Transverse colon (tissue), 4 donors: ENCODE data around the gene HBS1L. TPM values are rescaled to one million over a fixed set of nuclear protein-coding genes. Genes with fewer than 3 reads are reported as not detected.

Experiments used
- DNase-seq: peaks from one replicate; pipeline ENCODE4 v3.0.0-alpha.2; 2019
- H3K27ac ChIP-seq, 4 donors: fragments of 200-600 bp; sonication (generic); 2 replicates each; pipeline ENCODE4 v1.5.1; 2016 to 2018; ENCODE audit warnings: inconsistent platforms in 4 of 4
- H3K27me3 ChIP-seq: fragments of 200-600 bp; sonication (generic); 2 replicates; pipeline ENCODE4 v1.5.1; 2017; ENCODE audit warnings: inconsistent platforms
- H3K36me3 ChIP-seq, 4 donors: fragments of 200-600 bp; sonication (generic); 2 replicates each; pipeline ENCODE4 v1.5.1; 2017 to 2019; ENCODE audit warnings: inconsistent platforms in 4 of 4
- H3K4me1 ChIP-seq, 4 donors: fragments of 200-600 bp; sonication (generic); 2 replicates each; pipeline ENCODE4 v1.5.1; 2017 to 2020; ENCODE audit warnings: inconsistent platforms in 4 of 4
- H3K4me3 ChIP-seq, 4 donors: fragments of 200-600 bp; sonication (generic); 1 replicate in 1 of 4; 2 replicates in 3 of 4; pipeline versions ENCODE4 v1.5.1 to v1.6.1; 2017 to 2019; ENCODE audit warnings: inconsistent platforms in 4 of 4
- H3K9me3 ChIP-seq, 2 donors: fragments of 200-600 bp; sonication (generic); 2 replicates each; pipeline ENCODE4 v1.5.1; 2017 to 2019; ENCODE audit warnings: inconsistent platforms in 2 of 2
- CTCF ChIP-seq, 5 experiments: fragments of 200-600 bp in 3 of 5; fragments of 450-650 bp in 2 of 5; sonication (generic) in 3 of 5; IDR thresholded peaks; 1 replicate in 2 of 5; 2 replicates in 3 of 5; pipeline ENCODE4 v1.5.1; 2016 to 2017; ENCODE audit warnings: antibody characterized with exemption in 5 of 5, inconsistent platforms in 3 of 5, mild to moderate bottlenecking in 2 of 5, moderate library complexity in 1 of 5
- EP300 ChIP-seq: sonication (generic); formaldehyde crosslinking; IDR thresholded peaks from one replicate; pipeline ENCODE4 v1.6.1; 2017; ENCODE audit warnings: antibody characterized with exemption, low read depth
- POLR2A ChIP-seq: fragments of 450-650 bp; IDR thresholded peaks from one replicate; pipeline ENCODE4 v1.6.1; 2016; ENCODE audit warnings: antibody characterized with exemption, mild to moderate bottlenecking, moderate library complexity
- POLR2AphosphoS5 ChIP-seq, 3 donors: sonication (generic); formaldehyde crosslinking; IDR thresholded peaks; one replicate each; pipeline ENCODE4 v1.6.1; 2016; ENCODE audit warnings: antibody characterized with exemption in 3 of 3
- WGBS, 2 donors: methylation state at CpG; one replicate each; pipeline ENCODE4 v1.1.5; 2018; ENCODE audit warnings: low coverage in 1 of 2; 5-methylcytosine and 5-hydroxymethylcytosine counted together
- in situ Hi-C, 4 donors: fragments of 200-750 bp; cut with MboI; loops; one replicate each; pipeline versions ENCODE4 v1.15.0 to v1.15.1; 2017; ENCODE audit warnings: low sequenced_read_pairs in 3 of 4, low pct_ligation_motif_present in 1 of 4, low pct_unique_long_range_greater_than_20kb in 1 of 4
- intact Hi-C: fragments of 100-400 bp; cut with DNase I; formaldehyde crosslinking; loops from one replicate; pipeline ENCODE4 v1.15.1; 2023; ENCODE audit warnings: low total_unique reads
- total RNA-seq, 4 donors: library from RNA; depleted of rRNA; stranded (reverse); fragments of >200 nt; gene quantifications; one replicate each; pipeline ENCODE4 v1.1.0, GENCODE V29; 2016

HBS1L gene
- total RNA-seq, 4 donors from 2014 or later: 18.9 to 33.2 (median 27.1) TPM

GRCh38 chr6:134932098-134932497 lies 122.5 kb downstream of the HBS1L start:
- TF ChIP-seq POLR2A (no peak), EP300 (no peak), CTCF (IDR thresholded peaks at IDR 0.05) (no peak), POLR2AphosphoS5 (IDR thresholded peaks at IDR 0.05) (no peak)
- Histone ChIP-seq H3K27ac (no peak overlapping the region), H3K9me3 (no peaks in the 10 kb centered on the region), H3K36me3 (no peaks in the 10 kb centered on the region), H3K4me3 (no peak overlapping the region), H3K4me1 (no peaks in the 10 kb centered on the region), H3K27me3 (no peaks in the 10 kb centered on the region)
- intact Hi-C loops: no loop called here
- in situ Hi-C loops: loop anchor here in 1 of 4 donors (25.0 kb wide), 1 partner anchor 770 kb away; no protein-coding TSS in a partner anchor
- WGBS, 2 donors: 70 to 87% methylated on average over 4 to 5 of the region's 5 CpGs
- DNase-seq: no peak

- WGBS, 2 donors: 84 to 96% methylated on average over 6 of the region's 6 CpGs
- intact Hi-C loops: no loop called here
- no peaks in the 10 kb centered on the region for H3K36me3 ChIP-seq
- TF ChIP-seq POLR2A: no peak
- no peak for TF ChIP-seq POLR2AphosphoS5 (IDR thresholded peaks at IDR 0.05)
- TF ChIP-seq EP300: no peak
- H3K4me1 ChIP-seq: no peaks in the 10 kb centered on the region
- no peaks in the 10 kb centered on the region for H3K9me3 ChIP-seq
- H3K4me3 ChIP-seq: no peak overlapping the region
- DNase-seq: no peak
- in situ Hi-C loops: loop anchor here in 1 of 4 donors (25.0 kb wide), 1 partner anchor 768 kb away; no protein-coding TSS in a partner anchor
- H3K27me3 ChIP-seq: no peaks in the 10 kb centered on the region
- H3K27ac ChIP-seq: no peak overlapping the region
Measured at GRCh38 chr6:134930463-134930862, 124.2 kb downstream of the HBS1L start.

- intact Hi-C loops (no loop called here), in situ Hi-C loops (loop anchor here in 1 of 4 donors (25.0 kb wide), 1 partner anchor 766 kb away; no protein-coding TSS in a partner anchor)
- Histone ChIP-seq H3K36me3 (no peaks in the 10 kb centered on the region), H3K27ac (no peak overlapping the region), H3K9me3 (no peaks in the 10 kb centered on the region), H3K27me3 (no peaks in the 10 kb centered on the region), H3K4me1 (no peaks in the 10 kb centered on the region), H3K4me3 (no peak overlapping the region)
- TF ChIP-seq EP300: no peak
- no peak for TF ChIP-seq CTCF (IDR thresholded peaks at IDR 0.05)
- TF ChIP-seq POLR2A: no peak
- no peak for TF ChIP-seq POLR2AphosphoS5 (IDR thresholded peaks at IDR 0.05)
- no peak for DNase-seq
- 80 to 89% methylated on average over 5 to 6 of the region's 6 CpGs for WGBS, 2 donors
Measured at GRCh38 chr6:134928151-134928900, 126.3 kb downstream of the HBS1L start.

- in situ Hi-C loops: loop anchor here in 1 of 4 donors (25.0 kb wide), 1 partner anchor 763 kb away; no protein-coding TSS in a partner anchor
Measured at GRCh38 chr6:134925800-134926199, 128.8 kb downstream of the HBS1L start.

More at GRCh38 chr6:134925800-134926199, 128.8 kb downstream of the HBS1L start:
- no peak for TF ChIP-seq POLR2A
- no peak for TF ChIP-seq CTCF (IDR thresholded peaks at IDR 0.05)
- no peak for TF ChIP-seq POLR2AphosphoS5 (IDR thresholded peaks at IDR 0.05)
- no peak for TF ChIP-seq EP300
- no peaks in the 10 kb centered on the region for H3K9me3 ChIP-seq
- intact Hi-C loops: no loop called here
- no peaks in the 10 kb centered on the region for H3K36me3 ChIP-seq
- H3K4me1 ChIP-seq: no peaks in the 10 kb centered on the region
- DNase-seq: no peak
- WGBS, 2 donors: 83 to 94% methylated on average over 3 of the region's 3 CpGs
- no peak overlapping the region for H3K4me3 ChIP-seq
- H3K27ac ChIP-seq: no peak overlapping the region
- H3K27me3 ChIP-seq: no peaks in the 10 kb centered on the region
